Central memory CD4-positive, alpha-beta T cell (primary cell): Measurements from ENCODE around the gene ATP1B1.

Experiments used
- DNase-seq: peaks from one replicate; pipeline ENCODE4 v3.0.0; 2022

The ATP1B1 gene

GRCh38 chr1:169098380-169098779 lies 8.1 kb upstream of the ATP1B1 start:
- no peak for DNase-seq

- no peak for DNase-seq
Observed at GRCh38 chr1:169099561-169099960, 6.9 kb upstream of the ATP1B1 start.

- no peak for DNase-seq
Observed at GRCh38 chr1:169100208-169100607, 6.3 kb upstream of the ATP1B1 start.

- DNase-seq = no peak
Observed at GRCh38 chr1:169100651-169101088, 5.8 kb upstream of the ATP1B1 start.

GRCh38 chr1:169102567-169102966 lies 3.9 kb upstream of the ATP1B1 start:
- no peak for DNase-seq

GRCh38 chr1:169103002-169103401 lies 3.5 kb upstream of the ATP1B1 start:
- no peak for DNase-seq

- DNase-seq = no peak
Observed at GRCh38 chr1:169103480-169103893, 3.0 kb upstream of the ATP1B1 start.

- DNase-seq = no peak
Observed at GRCh38 chr1:169105087-169105433, 1.4 kb upstream of the ATP1B1 start.

- no peak for DNase-seq
Observed at GRCh38 chr1:169105434-169106094, 926 bp upstream of the ATP1B1 start.

- DNase-seq = no peak
Observed at GRCh38 chr1:169106921-169107602, 572 bp downstream of the ATP1B1 start.

- no peak for DNase-seq
Observed at GRCh38 chr1:169107603-169108208, 1.2 kb downstream of the ATP1B1 start.

GRCh38 chr1:169108223-169108622 lies 1.7 kb downstream of the ATP1B1 start:
- no peak for DNase-seq

GRCh38 chr1:169108863-169109560 lies 2.5 kb downstream of the ATP1B1 start:
- no peak for DNase-seq

- DNase-seq = no peak
Observed at GRCh38 chr1:169109561-169110134, 3.2 kb downstream of the ATP1B1 start.

GRCh38 chr1:169110236-169110635 lies 3.7 kb downstream of the ATP1B1 start:
- DNase-seq = no peak

GRCh38 chr1:169110689-169111447 lies 4.4 kb downstream of the ATP1B1 start:
- no peak for DNase-seq

GRCh38 chr1:169111472-169111871 lies 5.0 kb downstream of the ATP1B1 start:
- no peak for DNase-seq

- no peak for DNase-seq
Observed at GRCh38 chr1:169112241-169112640, 5.8 kb downstream of the ATP1B1 start.

- DNase-seq = no peak
Observed at GRCh38 chr1:169113613-169114119, 7.2 kb downstream of the ATP1B1 start.

- no peak for DNase-seq
Observed at GRCh38 chr1:169115891-169116585, 9.5 kb downstream of the ATP1B1 start.

- DNase-seq = no peak
Observed at GRCh38 chr1:169117014-169117413, 10.5 kb downstream of the ATP1B1 start.

- DNase-seq = no peak
Observed at GRCh38 chr1:169117599-169117998, 11.1 kb downstream of the ATP1B1 start.
